GM18907 (cell line): ENCODE results near the gene ADCY10.
"Not testable (repeated sequence)": the region's sequence is repeated elsewhere in the genome, so short reads cannot be mapped to it uniquely, and the experiment has no call there.

Source experiments
- ATAC-seq: cut with Tn5 transposase; IDR thresholded peaks from one replicate; pipeline ENCODE4 v1.9.1; 2021; ENCODE audit warnings: mild to moderate bottlenecking, moderate library complexity; ENCODE audit not compliant: unreplicated experiment

ADCY10 gene

DNA sequence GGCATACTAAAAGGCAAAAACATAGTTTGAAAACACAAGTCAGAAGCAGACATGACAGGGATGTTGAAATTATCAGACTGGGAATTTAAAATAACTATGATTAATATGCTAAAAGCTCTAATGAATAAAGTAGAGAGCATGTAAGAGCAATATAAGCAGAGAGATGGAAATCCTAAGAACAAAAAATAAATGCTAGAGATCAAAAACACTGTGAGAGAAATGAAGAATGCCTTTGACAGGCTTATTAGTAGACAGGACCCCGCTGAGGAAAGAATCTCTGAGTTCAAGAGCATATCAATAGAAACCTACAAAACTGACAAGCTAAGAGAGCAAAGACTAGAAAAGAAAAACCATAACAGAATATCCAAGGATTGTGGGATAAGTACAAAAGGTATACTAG lies 98.3 kb downstream of the ADCY10 start:
- no peak for ATAC-seq

DNA sequence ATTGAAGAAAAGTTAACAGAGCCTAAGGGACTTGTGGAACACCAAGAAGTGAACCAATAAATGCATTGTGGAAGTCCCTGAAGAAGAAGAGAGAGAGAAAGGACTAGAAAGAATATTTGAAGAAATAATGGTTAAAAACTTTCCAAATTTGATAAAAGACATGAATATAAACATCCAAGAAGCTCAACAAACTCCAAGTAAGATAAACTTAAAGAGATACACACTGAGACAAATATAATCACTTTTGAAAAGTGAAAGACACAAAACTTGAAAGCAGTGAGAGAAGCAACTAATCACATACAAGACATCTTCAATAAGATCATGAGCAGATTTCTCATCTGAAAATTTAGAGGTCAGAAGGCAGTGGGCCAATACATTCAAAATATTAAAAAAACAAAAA lies 101.0 kb downstream of the ADCY10 start:
- ATAC-seq: no peak

DNA sequence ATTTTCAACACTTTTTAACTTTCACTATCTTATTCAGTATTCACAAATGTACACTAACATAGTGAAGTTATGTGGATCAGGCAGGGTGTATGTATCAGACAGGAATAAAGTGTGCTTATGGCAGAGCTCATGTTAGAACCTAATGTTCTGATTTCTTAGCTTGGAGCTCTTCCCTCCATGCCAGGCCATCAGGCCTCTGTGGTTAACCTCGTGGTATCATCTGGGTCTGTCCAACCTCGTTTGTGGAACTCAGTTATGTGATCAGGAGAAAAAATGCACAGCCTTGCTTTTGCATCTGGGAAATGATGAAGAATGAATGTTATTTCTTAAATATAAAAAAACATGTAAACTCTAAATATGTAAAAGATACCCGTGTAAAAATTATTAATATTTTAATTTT lies 105.2 kb downstream of the ADCY10 start:
- ATAC-seq: no peak

DNA sequence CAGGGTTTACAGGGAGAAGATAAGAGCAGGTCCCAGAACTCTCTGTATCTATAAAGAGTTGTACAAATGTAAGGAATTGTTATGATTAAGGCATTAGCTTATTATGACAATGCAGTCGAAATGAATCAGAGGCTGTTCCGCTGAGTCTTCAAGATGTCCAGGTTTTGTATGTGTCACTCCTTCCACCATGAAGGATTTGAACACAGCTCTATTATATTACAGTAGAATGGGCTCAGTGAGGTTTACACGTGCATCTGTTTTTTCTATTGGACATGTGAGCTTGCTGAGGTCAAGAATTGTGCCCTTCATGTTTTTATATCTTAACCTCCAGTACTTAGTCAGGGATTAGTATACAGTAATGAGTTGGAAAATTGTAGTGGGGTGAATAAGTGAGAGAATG lies 105.8 kb downstream of the ADCY10 start:
- ATAC-seq: no peak

DNA sequence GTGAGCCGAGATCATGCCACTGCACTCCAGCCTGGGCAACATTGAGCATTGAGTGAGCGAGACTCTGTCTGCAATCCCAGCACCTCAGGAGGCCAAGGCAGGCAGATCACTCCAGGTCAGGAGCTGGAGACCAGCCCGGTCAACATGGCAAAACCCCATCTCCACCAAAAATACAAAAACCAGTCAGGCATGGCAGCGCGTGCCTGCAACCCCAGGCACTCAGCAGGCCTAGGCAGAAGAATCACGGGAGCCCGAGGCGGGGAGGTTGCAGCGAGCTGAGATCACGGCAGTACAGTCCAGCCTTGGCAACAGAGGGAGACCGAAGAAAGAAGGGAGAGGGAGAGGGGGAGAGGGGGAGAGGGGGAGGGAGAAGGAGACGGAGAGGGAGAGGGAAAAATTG lies 107.3 kb downstream of the ADCY10 start:
- not testable (repeated sequence) for ATAC-seq

DNA sequence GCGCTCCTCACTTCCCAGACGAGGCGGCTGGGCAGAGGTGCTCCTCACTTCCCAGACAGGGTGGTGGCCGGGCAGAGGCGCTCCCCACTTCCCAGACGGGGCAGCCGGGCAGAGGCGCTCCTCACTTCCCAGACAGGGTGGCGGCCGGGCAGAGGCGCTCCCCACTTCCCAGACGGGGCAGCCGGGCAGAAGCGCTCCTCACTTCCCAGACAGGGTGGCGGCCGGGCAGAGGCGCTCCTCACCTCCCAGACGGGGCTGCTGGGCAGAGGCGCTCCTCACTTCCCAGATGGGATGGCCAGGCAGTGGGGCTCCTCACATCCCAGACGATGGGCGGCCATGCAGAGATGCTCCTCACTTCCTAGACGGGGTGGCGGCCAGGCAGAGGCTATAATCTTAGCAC lies 107.7 kb downstream of the ADCY10 start:
- ATAC-seq: not testable (repeated sequence)

DNA sequence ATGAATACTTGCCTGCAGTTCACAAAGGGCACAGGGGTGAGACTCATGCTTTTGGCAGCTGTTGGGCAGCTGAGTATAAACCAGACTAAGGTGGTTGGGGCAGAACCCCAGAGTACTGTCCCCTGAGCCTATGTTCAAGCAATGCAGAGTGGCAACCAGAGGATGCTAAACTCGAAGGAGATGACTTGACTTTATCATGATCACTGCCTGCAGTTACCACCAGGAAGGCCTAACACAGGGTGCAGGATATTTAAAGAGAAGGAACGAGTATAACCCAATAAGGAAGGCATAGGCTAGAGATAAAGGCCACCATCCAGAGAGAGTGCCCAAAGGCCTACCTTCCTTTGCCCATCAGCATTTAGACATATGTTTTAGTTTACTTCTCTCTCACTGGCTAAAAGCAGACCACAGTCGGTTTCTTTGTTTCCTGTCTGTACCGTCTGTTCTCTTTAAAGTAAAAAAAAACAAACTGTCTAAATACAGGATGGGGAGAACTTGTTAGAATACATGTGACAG lies 108.8 kb downstream of the ADCY10 start:
- peak; percentile 60 for ATAC-seq

DNA sequence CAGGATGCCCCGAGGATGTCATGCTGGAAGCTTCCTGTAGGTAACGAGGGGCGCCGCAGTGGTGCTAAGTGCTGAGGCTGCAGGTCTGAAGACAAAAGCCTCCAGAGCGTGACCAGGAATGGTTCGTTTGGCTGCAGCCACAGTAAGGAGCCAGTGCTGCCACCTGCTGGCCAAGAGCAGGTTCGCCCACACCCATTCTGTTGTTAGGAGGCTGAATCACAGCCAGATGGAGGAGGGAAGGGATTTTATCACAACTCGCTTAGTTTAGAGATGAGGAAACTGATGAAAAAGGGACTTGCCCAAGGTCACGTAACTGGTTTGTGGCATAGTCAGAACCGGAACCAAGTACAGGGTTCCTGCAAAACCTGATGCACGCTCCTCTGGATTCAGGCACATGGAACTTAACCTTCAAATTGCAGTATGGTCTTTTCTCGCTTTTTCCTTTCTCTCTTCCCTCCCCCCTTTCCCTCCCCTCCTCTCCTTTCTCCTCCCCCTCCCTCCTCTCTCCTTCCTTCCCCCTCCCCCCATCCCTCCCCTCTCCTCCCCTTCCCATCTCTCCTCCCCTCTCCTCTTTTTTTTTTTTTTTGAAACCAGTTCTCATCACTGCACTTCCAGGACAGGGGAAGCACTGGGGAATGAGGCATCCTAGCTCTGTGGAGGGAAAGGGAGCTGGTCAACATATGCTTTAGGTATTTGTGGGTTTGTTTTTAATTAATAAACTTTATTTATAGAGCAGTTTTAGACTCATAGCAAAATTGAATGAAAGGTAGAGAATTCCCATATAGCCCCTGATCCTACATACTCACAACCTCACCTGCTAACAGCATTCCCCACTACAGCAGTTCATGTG lies 110.4 kb downstream of the ADCY10 start:
- peak; percentile 87 for ATAC-seq

DNA sequence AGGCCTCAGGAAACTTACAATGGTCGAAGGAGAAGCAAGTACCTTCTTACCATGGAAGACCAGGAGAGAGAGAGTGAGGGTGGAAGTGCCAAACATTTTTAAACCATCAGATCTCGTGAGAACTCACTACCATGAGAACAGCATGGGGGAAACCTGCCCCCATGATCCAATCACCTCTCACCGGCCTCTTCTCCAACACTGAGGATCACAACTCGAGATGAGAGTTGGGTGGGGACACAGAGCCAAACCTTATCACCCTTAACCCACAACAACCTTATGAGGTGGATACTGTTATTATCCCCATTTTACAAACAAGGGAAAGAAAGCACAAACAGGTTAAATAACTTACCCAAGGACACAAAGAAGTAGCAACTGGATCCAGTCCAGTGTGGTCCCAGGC lies 111.7 kb downstream of the ADCY10 start:
- ATAC-seq: no peak

DNA sequence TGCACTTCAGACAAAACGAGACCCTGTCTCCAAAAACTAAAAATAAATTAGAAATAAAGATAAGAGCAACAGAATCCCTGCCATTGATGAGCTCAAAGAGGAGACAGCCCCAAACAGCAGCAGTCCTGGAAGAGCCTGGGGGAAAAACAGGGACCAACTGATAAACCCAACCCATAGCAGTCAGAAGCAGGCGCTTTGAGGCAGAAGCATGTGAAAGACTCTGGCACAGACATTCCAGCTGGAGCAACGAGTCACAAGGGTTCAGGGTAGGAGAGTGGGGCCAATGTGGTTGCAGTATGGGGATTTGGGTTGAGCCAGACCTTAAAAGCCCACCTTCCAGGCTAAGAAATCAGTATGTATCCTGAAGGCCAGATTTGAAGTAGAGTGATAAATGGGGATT lies 113.7 kb downstream of the ADCY10 start:
- ATAC-seq: no peak

DNA sequence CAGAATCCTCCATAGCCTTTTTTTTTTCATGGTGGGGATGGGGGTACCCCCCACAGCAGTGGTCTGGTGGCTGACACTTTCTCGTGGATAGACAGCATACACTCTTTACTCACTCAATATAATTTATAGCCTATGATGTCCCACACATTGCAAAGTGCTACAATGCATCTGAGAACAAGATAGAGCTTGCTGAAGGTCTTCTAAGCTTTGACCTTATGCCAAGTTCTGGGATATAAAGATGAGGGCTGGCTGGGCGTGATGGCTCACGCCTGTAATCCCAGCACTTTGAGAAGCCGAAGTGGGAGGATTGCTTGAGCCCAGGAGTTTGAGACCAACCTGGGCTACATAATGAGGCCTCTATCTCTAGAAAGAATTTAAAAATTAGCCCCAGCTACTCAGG lies 114.2 kb downstream of the ADCY10 start:
- no peak for ATAC-seq

DNA sequence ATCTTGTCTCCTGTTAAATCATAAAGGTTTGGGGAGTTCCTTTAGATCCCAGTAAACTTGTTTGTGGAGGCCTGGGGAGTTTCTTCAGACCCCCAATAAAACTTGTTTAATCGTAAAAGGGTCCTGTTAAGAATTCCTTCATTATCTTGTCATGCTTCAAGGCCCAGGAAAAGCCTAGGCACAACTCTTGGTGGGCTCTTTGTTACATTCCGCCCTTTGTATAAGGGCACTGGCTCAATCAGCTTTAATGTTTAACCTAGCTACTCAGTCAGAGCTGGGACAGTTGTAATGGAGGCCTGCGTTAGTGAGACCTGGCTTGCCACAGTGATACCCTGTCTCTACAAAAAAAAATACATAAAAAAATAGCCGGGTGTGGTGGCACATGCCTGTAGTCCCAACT lies 115.0 kb downstream of the ADCY10 start:
- no peak for ATAC-seq

DNA sequence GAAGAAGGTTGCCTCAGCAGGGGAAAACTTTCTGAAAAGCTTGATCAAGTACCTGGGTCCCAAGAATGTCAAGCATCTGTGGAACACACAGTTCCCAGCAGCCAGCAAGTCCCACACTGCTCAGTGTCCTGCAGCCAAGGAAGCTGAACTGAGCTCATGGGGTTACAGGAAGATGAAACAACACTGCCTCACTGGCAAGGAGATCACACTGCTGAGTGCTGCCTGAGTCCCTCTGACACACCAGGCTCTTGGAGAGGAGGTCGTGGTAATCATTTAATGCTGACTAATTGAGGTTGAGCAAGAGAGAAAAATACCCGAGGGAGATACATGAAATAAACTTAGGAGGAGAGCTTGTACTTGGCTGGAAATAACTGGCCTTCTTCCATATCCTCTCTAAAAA lies 116.9 kb downstream of the ADCY10 start:
- ATAC-seq: no peak

DNA sequence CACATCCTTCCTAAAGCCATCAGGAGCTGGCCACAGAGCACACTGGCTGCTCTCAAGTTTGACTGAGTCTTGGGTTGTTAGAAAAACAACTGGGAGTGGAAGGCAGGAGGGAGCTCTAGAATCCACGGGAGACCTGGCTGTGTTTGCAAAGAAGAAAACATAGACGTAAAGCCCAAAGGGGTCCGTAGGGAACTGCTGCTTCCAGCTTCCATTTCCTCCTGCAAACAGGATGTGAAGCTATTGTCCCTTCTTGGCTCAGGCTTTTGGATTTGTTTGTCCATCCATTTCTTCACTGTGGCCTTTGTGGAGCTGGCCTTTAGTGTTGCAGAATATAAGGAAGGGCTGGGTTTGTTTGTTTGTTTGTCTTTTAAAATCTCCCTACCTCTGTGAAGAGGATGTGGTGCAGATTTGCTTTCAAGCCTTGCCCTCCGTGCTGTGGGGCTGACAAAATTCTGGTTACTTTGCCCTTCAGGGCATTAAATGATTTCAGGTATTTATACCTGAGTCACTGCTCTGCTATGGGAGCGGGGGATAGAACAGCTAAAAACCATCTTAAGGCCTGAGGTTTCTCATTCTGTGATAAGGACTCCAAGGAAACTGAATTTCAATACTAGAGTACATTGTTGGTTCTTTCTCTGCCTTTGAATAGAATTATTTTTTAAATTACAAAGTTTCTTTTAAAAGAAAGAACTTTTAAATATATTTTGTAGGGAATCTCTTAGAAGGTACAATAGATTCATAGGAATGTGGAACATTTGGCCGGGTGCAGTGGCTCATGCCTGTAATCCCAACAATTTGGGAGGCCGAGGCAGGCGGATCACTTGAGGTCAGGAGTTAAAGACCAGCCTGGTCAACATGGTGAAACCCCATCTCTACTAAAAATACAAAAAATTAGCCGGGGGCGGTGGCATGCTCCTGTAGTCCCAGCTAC lies 117.9 kb downstream of the ADCY10 start:
- ATAC-seq: no peak

DNA sequence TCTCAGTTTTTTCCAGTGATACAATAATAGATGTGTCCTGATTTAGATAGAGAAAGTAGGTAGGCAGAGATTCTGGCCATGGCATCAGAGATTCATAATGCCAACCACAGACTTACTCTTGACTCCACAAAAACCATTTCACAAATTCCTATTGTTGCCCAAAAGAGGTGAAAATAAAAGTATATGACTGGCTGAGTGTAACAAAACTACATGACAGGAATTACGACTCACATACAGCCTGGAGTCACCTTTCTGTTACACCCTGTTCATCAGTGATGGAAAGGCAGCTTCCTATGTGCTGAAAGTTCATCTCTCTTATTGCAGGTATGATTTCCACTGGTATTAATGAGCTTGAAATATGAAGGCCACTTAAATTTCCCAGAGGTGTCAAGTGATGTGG lies 119.9 kb downstream of the ADCY10 start:
- no peak for ATAC-seq

DNA sequence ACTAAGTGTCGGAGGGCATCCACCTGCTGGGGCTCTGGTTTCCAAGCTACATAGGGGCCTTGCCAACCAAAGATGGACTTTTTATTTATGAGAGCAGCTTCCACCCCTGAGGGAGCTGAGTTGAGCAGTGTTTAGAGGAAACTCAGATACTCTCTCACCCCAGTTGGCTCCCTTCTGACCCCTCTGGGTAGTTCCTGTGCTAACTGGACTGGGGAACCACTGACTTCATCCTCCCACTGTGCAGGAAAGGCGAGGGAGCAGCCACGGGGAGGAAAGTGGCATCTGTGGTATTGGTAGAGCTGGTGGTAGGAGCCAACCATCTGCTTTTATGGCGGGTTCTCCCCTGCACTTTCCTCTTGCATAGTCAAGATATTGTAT lies 121.8 kb downstream of the ADCY10 start:
- no peak for ATAC-seq

DNA sequence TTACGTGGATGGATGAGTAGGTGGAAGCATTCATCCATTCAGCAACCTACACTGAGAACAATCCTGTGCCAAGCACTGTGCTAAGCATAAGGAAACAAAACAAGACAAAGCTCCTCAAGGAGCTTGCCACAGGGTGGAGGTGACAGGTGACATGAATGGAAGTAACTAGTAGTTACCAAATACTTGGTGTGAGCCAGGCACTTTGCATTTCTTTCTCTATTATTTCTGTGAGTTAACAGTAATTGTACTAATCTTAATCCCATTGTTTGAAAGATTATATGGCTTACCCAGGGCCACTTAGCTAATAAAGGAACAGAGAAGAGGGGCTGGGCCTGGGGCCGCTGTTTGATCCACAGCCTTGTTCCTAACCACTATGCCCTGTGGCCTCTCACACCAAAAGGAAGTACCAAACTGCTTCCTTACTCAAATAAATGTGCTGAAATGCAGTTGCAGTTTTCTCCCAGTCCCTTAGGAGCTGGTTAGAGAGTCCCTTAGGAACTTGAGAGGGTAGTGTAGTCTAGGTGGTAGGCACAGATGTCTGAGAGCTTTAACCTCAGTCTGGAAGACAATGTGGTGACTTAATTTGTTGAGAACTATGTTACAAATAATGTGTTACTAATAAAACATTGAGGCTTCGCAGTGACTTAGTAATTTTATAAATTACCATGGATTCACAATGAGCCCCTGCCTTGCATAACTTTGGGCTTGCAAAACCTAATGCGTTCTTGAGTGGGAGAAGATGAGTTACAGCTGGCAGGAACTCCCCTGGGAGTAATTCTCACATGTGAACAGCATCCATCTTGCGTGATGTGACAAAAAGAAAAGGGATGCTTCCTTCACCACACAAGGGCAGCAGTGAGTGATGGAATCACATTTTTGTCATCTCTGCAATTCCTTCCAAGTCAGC lies 122.4 kb downstream of the ADCY10 start:
- no peak for ATAC-seq

DNA sequence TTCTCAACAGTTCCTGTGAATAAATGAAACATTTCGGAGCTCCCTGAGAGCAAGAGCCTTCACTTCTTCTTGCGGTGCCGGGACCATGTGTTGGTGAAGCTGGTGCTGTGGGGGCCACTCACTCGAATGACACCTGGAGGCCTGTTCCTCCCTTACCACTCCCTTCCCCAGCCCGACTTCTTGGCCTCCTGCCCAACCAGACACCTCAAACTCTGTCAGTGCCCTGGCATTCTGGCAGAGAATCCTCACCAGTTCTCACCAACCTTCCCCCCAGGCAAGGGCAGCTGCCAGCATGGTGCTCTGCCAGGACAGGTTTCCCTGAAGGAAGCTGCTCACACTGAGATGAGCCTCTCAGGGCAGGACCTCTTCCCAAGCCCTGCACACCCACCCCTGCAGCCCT lies 123.8 kb downstream of the ADCY10 start:
- ATAC-seq: no peak

DNA sequence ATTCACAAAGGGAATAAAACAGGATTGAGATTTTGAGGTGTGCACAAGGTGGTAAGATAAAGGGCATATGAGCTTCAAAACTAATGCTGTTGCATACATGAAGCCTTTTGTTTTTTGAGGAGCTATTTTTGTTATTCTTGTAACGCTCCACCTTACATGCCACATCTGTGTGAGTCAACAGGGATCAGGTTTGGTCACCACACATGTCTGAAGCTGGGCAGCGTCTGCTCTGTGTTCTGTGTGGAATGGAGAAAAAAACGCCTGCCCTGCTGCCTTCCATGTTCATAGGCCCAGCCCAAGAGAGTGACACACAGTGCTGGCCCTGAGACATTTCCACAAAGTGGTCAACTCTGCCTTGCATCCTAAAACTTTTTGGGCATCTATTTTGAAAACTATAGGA lies 124.4 kb downstream of the ADCY10 start:
- ATAC-seq: no peak

DNA sequence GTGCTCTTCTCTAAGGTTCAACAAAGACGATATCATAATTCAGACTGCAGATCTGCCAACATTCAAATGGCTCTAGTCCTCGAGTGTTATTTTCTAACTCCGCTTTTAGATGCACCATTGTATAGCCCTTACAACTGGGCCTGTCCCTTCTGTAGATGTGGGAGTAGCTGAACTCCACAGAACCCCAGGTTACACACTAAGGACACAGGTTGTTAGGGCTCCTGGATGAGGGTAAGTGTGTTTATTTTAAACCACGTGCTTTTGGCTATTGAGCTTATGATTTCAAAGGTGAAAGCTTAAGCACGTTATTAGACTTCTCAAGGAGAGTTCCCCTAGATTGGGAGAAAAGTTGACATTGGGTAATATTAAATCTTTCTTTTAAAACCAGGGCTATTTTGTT lies 127.4 kb downstream of the ADCY10 start:
- no peak for ATAC-seq
